K562 (cell line): ENCODE data around the gene SNX1. TPM values are rescaled to one million over a fixed set of nuclear protein-coding genes. Genes with fewer than 3 reads are reported as not detected.

Experiments used
- ATF1 ChIP-seq, 2 experiments: fragments of 450-650 bp in 1 of 2; IDR thresholded peaks; 2 replicates each; pipeline ENCODE4 v1.6.1; 2016; ENCODE audit warnings: missing compliant biosample characterization in 1 of 2, missing genetic modification characterization in 1 of 2
- BCL6 ChIP-seq: fragments of 250-450 bp; sonication (Bioruptor Pico); IDR thresholded peaks from 2 replicates; pipeline ENCODE4 v1.4.0; 2020
- CBFA2T2 ChIP-seq: fragments of 450-650 bp; conservative IDR thresholded peaks from 2 replicates; pipeline ENCODE4 v1.6.1; 2017; ENCODE audit warnings: mild to moderate bottlenecking
- CEBPG ChIP-seq, 3 experiments: fragments of 200-800 bp in 1 of 3; sonication (Bioruptor generic) in 1 of 3; sonication (generic) in 1 of 3; formaldehyde crosslinking in 1 of 3; IDR thresholded peaks in 2 of 3; conservative IDR thresholded peaks in 1 of 3; 2 replicates each; pipeline versions ENCODE4 v1.6.1 to v1.8.0; 2016 to 2022; ENCODE audit warnings: missing compliant biosample characterization in 2 of 3, missing genetic modification characterization in 2 of 3, mild to moderate bottlenecking in 1 of 3, missing genetic modification reagents in 1 of 3
- CEBPZ ChIP-seq: fragments of 150-350 bp; IDR thresholded peaks from 2 replicates; pipeline ENCODE4 v1.6.1; 2014; ENCODE audit warnings: low read depth, mild to moderate bottlenecking, low read length, borderline replicate concordance
- CSDE1 ChIP-seq, 2 experiments: fragments of 450-650 bp; IDR thresholded peaks; 2 replicates each; pipeline ENCODE4 v1.6.1; 2016; ENCODE audit warnings: mild to moderate bottlenecking in 1 of 2
- ETS2 ChIP-seq: IDR thresholded peaks from 2 replicates; pipeline ENCODE4 v1.6.1; 2016; ENCODE audit warnings: borderline replicate concordance, missing genetic modification characterization, mild to moderate bottlenecking, moderate library complexity, missing compliant biosample characterization; ENCODE audit not compliant: poor library complexity, severe bottlenecking
- FOXJ3 ChIP-seq: sonication (generic); formaldehyde crosslinking; IDR thresholded peaks from 2 replicates; pipeline ENCODE4 v1.4.0; 2020; ENCODE audit warnings: mild to moderate bottlenecking, missing genetic modification reagents
- JUNB ChIP-seq: fragments of 450-650 bp; formaldehyde crosslinking; conservative IDR thresholded peaks from 2 replicates; pipeline ENCODE4 v1.4.0; 2020; ENCODE audit warnings: mild to moderate bottlenecking
- MAFK ChIP-seq: IDR thresholded peaks from 2 replicates; pipeline ENCODE4 v1.6.1; 2011; ENCODE audit warnings: low read length, improper control_type of control experiment
- MAZ ChIP-seq, 2 experiments: fragments of 450-650 bp in 1 of 2; sonication (generic) in 1 of 2; formaldehyde crosslinking; IDR thresholded peaks in 1 of 2; conservative IDR thresholded peaks in 1 of 2; 2 replicates each; pipeline versions ENCODE4 v1.4.0 to v1.5.0; 2020; ENCODE audit warnings: mild to moderate bottlenecking in 1 of 2, missing genetic modification reagents in 1 of 2
- MEF2D ChIP-seq: conservative IDR thresholded peaks from 2 replicates; pipeline ENCODE4 v1.6.1; 2016; ENCODE audit warnings: low read depth, missing genetic modification characterization, missing compliant biosample characterization
- NFE2L1 ChIP-seq: fragments of 450-650 bp; IDR thresholded peaks from 2 replicates; pipeline ENCODE4 v1.6.1; 2016; ENCODE audit warnings: missing genetic modification characterization, low read depth, mild to moderate bottlenecking, missing compliant biosample characterization, moderate library complexity, borderline replicate concordance
- NONO ChIP-seq, 2 experiments: fragments of 200-400 bp in 1 of 2; fragments of 450-650 bp in 1 of 2; formaldehyde crosslinking in 1 of 2; IDR thresholded peaks; 2 replicates each; pipeline ENCODE4 v1.6.1; 2017; ENCODE audit warnings: low read depth in 2 of 2, mild to moderate bottlenecking in 2 of 2, moderate library complexity in 2 of 2, low read length in 1 of 2
- POLR2AphosphoS5 ChIP-seq: IDR thresholded peaks from 2 replicates; pipeline ENCODE4 v1.6.1; 2011; ENCODE audit warnings: mild to moderate bottlenecking, low read depth, low read length, moderate library complexity; ENCODE audit not compliant: control insufficient read depth, insufficient read depth
- POLR2G ChIP-seq: fragments of 200-400 bp; formaldehyde crosslinking; IDR thresholded peaks from 2 replicates; pipeline ENCODE4 v1.6.1; 2017; ENCODE audit warnings: low read depth, mild to moderate bottlenecking, antibody characterized with exemption, low read length, moderate library complexity
- TSHZ1 ChIP-seq: fragments of 250-450 bp; sonication (Bioruptor Pico); IDR thresholded peaks from 2 replicates; pipeline ENCODE4 v1.4.0; 2020; ENCODE audit warnings: mild to moderate bottlenecking, moderate library complexity
- ZBTB34 ChIP-seq: fragments of 250-450 bp; sonication (Bioruptor Pico); IDR thresholded peaks from 2 replicates; pipeline ENCODE4 v1.8.0; 2021; ENCODE audit warnings: mild to moderate bottlenecking, moderate library complexity
- ZNF12 ChIP-seq: sonication (generic); formaldehyde crosslinking; IDR thresholded peaks from 2 replicates; pipeline ENCODE4 v1.4.0; 2020; ENCODE audit warnings: mild to moderate bottlenecking, missing genetic modification reagents
- polyA plus RNA-seq, 8 experiments: library from polyadenylated mRNA; depleted of rRNA in 4 of 8; stranded (reverse) in 5 of 8; unstranded in 3 of 8; fragments of >200 nt; fragmentation: Nextera tagmentation in 2 of 8; fragmentation: Illumina TruSeq in 1 of 8; extraction: Ambion mirVana in 2 of 8; extraction: Trizol in 1 of 8; gene quantifications; 2 replicates each; pipeline versions ENCODE4 v1.2.1 to v1.2.3, GENCODE V29; 2011 to 2014; ENCODE audit warnings: inconsistent platforms in 1 of 8, missing spikeins in 1 of 8
- total RNA-seq, 7 experiments: library from RNA; depleted of rRNA in 6 of 7; stranded (reverse); fragments of >200 nt in 6 of 7; fragmentation: Illumina TruSeq in 2 of 7; extraction: Trizol in 2 of 7; gene quantifications; 2 replicates each; pipeline versions ENCODE4 v1.2.1 to v1.2.3, GENCODE V29; 2011 to 2021; ENCODE audit warnings: low replicate concordance in 1 of 7

SNX1 gene
- total and polyA plus RNA-seq, 9 of the 15 experiments (the other 6 are each of a cell fraction or from before 2014, with no cell fraction given) = 11.0 to 105 (median 59.9) TPM

GRCh38 chr15:64143276-64143675 is 47.5 kb downstream of the SNX1 start (continued):
- TF ChIP-seq CEBPZ (no peak), CEBPG (CRISPR knock-in tag; IDR thresholded peaks at IDR 0.05) (no peak), CEBPG (tag; conservative IDR thresholded peaks at IDR 0.05 in 1 of 2, IDR thresholded peaks at IDR 0.05 in 1 of 2) (no peak), CBFA2T2 (peak; percentile 73), MAZ (CRISPR knock-in tag; conservative IDR thresholded peaks at IDR 0.05 in 1 of 2, IDR thresholded peaks at IDR 0.05 in 1 of 2) (no peak), ETS2 (tag) (no peak), FOXJ3 (no peak), NFE2L1 (tag) (no peak), MEF2D (tag) (no peak), POLR2AphosphoS5 (0 out of 2 replicates have a peak, but pooled peaks have one; percentile 5), NONO (IDR thresholded peaks at IDR 0.05; ENCODE audit: low read depth in 2 of 2, low read length in 1 of 2) (no peak), TSHZ1 (CRISPR knock-in tag) (no peak), ZBTB34 (CRISPR knock-in tag) (no peak), MAFK (no peak), POLR2G (no peak), CSDE1 (IDR thresholded peaks at IDR 0.05) (no peak), ZNF12 (CRISPR knock-in tag) (no peak), JUNB (no peak), ATF1 (CRISPR knock-in tag; IDR thresholded peaks at IDR 0.05) (no peak), ATF1 (tag; IDR thresholded peaks at IDR 0.05) (no peak), BCL6 (CRISPR knock-in tag) (no peak)
